OCI-LY3 (cell line): ENCODE measurements around the gene FGF11.

Experiments
- EZH2phosphoT487 ChIP-seq: fragments of 200-600 bp; shearing (Covaris generic); IDR thresholded peaks from 2 replicates; pipeline ENCODE4 v1.6.1; 2018; ENCODE audit warnings: antibody characterized with exemption, mixed run types, low read depth
- TF ChIP-seq, protein P1 (sequence below): fragments of 200-600, 300-600 bp; sonication (generic); IDR thresholded peaks from 2 replicates; pipeline ENCODE4 v1.5.1; 2014; ENCODE audit warnings: antibody characterized with exemption, low read length, low read depth

GRCh38 chr17:7411427-7411750 lies 27.9 kb upstream of the FGF11 start:
- TF ChIP-seq, protein P1, sequence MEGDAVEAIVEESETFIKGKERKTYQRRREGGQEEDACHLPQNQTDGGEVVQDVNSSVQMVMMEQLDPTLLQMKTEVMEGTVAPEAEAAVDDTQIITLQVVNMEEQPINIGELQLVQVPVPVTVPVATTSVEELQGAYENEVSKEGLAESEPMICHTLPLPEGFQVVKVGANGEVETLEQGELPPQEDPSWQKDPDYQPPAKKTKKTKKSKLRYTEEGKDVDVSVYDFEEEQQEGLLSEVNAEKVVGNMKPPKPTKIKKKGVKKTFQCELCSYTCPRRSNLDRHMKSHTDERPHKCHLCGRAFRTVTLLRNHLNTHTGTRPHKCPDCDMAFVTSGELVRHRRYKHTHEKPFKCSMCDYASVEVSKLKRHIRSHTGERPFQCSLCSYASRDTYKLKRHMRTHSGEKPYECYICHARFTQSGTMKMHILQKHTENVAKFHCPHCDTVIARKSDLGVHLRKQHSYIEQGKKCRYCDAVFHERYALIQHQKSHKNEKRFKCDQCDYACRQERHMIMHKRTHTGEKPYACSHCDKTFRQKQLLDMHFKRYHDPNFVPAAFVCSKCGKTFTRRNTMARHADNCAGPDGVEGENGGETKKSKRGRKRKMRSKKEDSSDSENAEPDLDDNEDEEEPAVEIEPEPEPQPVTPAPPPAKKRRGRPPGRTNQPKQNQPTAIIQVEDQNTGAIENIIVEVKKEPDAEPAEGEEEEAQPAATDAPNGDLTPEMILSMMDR, result no peak
- TF ChIP-seq EZH2phosphoT487, result no peak
